ENCODE measurements around the gene SH3GL2. TPM values are rescaled to one million over a fixed set of nuclear protein-coding genes. Genes with fewer than 3 reads are reported as not detected.

The SH3GL2 gene
- total and polyA plus RNA-seq, 4 donors: 0.06 to 0.08 TPM; not detected in 2

GRCh38 chr9:17699615-17700330, 120.9 kb downstream of the SH3GL2 start:
- Histone ChIP-seq H3K27ac (ENCODE audit: low read depth in 1 of 2, low read length in 2 of 2) (no peak overlapping the region), H3K4me3 (ENCODE audit: low read depth in 1 of 3, low read length in 3 of 3) (no peak overlapping the region), H3K9ac (ENCODE audit: low read depth in 1 of 2, low read length in 2 of 2) (no peak overlapping the region), H3K27me3 (ENCODE audit: control insufficient read depth in 4 of 4, insufficient read depth in 4 of 4, low read length in 3 of 4) (peaks cover 0 to 5% (median 1%) of the 10 kb centered on the region in 4 donors), H3K9me3 (ENCODE audit: control insufficient read depth in 4 of 4, low read length in 3 of 4) (no peaks in the 10 kb centered on the region), H3K4me1 (ENCODE audit: control insufficient read depth in 4 of 4, insufficient read depth in 4 of 4, low read length in 3 of 4) (no peaks in the 10 kb centered on the region), H3K36me3 (ENCODE audit: control insufficient read depth in 4 of 4, insufficient read depth in 3 of 4, low read depth in 1 of 4, low read length in 3 of 4) (no peaks in the 10 kb centered on the region)
- no peak for DNase-seq (ENCODE audit: low spot score)
- WGBS: 73% methylated on average over 3 of the region's 3 CpGs
- TF ChIP-seq FOXA2 (IDR thresholded peaks at IDR 0.05) (no peak), YY1 (IDR thresholded peaks at IDR 0.05) (no peak), HNF4A (conservative IDR thresholded peaks at IDR 0.05) (no peak), NR2F2 (IDR thresholded peaks at IDR 0.05) (no peak), CTCF (IDR thresholded peaks at IDR 0.05; ENCODE audit: low read depth, low read length, missing input control) (no peak), REST (IDR thresholded peaks at IDR 0.05) (no peak), JUND (IDR thresholded peaks at IDR 0.05) (no peak)

- no peak for TF ChIP-seq FOXA1 (IDR thresholded peaks at IDR 0.05)
- TF ChIP-seq YY1 (IDR thresholded peaks at IDR 0.05): no peak
- no peak for TF ChIP-seq HNF4A (conservative IDR thresholded peaks at IDR 0.05)
- no peak for TF ChIP-seq EGR1 (IDR thresholded peaks at IDR 0.05; ENCODE audit: low read depth in 2 of 2)
- no peak for TF ChIP-seq RAD21 (IDR thresholded peaks at IDR 0.05)
- no peak for TF ChIP-seq GABPA (IDR thresholded peaks at IDR 0.05 in 1 of 2, conservative IDR thresholded peaks at IDR 0.05 in 1 of 2)
- TF ChIP-seq REST (IDR thresholded peaks at IDR 0.05): no peak
- TF ChIP-seq CTCF (IDR thresholded peaks at IDR 0.05; ENCODE audit: low read depth, low read length, missing input control): no peak
- TF ChIP-seq MAX (IDR thresholded peaks at IDR 0.05): no peak
- TF ChIP-seq HNF4G (IDR thresholded peaks at IDR 0.05): no peak
- TF ChIP-seq ZBTB33 (IDR thresholded peaks at IDR 0.05): no peak
- TF ChIP-seq SP1 (IDR thresholded peaks at IDR 0.05): no peak
- no peak for TF ChIP-seq RXRA (IDR thresholded peaks at IDR 0.05)
- TF ChIP-seq JUND (IDR thresholded peaks at IDR 0.05): no peak
- no peak for TF ChIP-seq TAF1 (conservative IDR thresholded peaks at IDR 0.05)
- no peak for TF ChIP-seq FOXA2 (IDR thresholded peaks at IDR 0.05)
These were observed 127.5 kb downstream of the SH3GL2 start for GRCh38 chr9:17706347-17706746.

More at GRCh38 chr9:17706347-17706746, 127.5 kb downstream of the SH3GL2 start:
- no peak overlapping the region for H3K9ac ChIP-seq (ENCODE audit: low read depth in 1 of 2, low read length in 2 of 2)
- H3K4me1 ChIP-seq (ENCODE audit: control insufficient read depth in 4 of 4, insufficient read depth in 4 of 4, low read length in 3 of 4): no peaks in the 10 kb centered on the region
- H3K27ac ChIP-seq (ENCODE audit: low read depth in 1 of 2, low read length in 2 of 2): no peak overlapping the region
- no peaks in the 10 kb centered on the region for H3K36me3 ChIP-seq (ENCODE audit: control insufficient read depth in 4 of 4, insufficient read depth in 3 of 4, low read depth in 1 of 4, low read length in 3 of 4)
- 66% methylated on average over 2 of the region's 2 CpGs for WGBS
- H3K27me3 ChIP-seq (ENCODE audit: control insufficient read depth in 4 of 4, insufficient read depth in 4 of 4, low read length in 3 of 4): peaks cover 0 to 3% (median 0%) of the 10 kb centered on the region in 4 donors
- DNase-seq (ENCODE audit: low spot score): no peak
- no peak overlapping the region for H3K4me3 ChIP-seq (ENCODE audit: low read depth in 1 of 3, low read length in 3 of 3)
- no peaks in the 10 kb centered on the region for H3K9me3 ChIP-seq (ENCODE audit: control insufficient read depth in 4 of 4, low read length in 3 of 4)

Measured in liver (tissue), 9 donors.